Activated CD4-positive, CD25-positive, alpha-beta regulatory T cell treated with anti-CD3 and anti-CD28 coated beads, Interleukin-2, amount 50 U/mL, for 72 hours (primary cell): Measurements from ENCODE around the gene ERBB3.

Experiments used
- DNase-seq: peaks from one replicate; pipeline ENCODE4 v3.0.0; 2021

ERBB3 gene

DNA sequence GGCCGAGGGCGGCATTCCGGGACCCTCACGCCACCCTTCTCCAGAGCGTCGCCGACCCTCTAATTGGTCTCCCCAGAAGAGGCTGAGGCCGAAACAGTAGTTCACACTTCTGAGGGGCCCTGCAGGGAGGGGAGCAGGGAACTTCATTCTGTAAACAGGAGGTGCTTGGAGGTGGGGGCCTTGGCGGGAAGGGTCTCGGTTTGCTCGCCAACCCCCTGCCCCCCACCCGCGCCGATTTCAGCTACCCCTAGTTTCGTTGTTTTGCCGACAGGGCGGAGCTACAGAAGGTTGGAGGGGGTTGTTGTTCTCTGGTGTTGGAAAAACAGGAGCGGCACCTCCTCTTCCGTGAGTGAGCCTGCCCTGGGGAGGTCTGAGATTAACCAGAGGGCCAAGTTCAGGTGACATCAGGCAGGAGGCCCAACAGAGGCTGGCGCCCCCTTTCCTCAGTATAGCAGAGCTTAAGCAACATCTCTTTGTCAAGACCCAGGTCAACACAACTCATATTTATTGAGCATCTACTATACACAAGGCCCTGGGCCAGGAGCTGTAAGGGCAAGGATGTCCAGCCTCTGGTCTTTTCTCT is 682 bp downstream of the ERBB3 start:
- no peak for DNase-seq

DNA sequence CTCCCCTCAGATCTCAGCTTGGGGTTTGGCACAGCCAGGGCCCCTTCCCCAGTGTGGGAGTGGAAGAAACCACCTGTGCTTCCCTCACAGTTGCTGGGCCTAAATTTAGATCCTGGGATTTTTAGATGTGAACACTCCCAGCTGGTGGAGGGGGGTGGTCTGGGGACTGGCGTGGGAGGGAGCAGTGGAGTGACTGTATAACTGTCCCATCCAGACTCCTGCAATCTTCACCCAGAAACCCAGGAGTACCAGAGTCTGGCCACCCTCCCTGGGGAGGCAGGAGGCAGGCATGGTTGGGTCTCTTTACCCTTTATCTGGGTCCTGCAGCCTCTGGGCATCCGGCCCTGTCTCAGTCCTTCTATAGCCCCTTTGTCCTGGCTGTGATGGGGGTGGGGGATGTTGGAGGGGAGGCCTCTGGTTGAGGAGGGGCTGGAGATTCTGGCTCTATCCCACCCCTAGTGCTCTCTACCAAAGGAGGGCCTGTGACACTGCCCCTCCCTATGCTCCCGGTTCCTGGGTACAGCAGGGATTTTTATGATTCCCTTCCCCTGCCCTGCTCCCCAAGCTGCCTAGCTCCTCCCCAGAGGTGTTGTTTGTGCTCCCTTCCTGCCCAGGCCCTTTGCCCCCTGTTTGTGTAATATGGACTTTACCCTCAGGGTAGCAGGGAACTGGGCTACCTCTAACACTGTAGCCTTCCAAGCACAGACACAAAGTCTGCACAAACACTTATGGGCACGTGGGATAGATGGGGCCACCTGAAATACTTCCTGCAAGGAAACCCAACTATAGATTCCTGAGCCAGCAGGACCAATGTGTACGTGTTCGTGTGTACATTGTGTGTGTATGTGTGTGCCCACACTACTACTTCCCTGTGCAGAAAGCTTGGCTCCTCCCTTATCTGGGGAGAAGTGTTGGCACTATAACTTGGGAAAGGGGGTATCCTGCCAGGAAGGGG is 1.7 kb downstream of the ERBB3 start:
- DNase-seq: no peak

DNA sequence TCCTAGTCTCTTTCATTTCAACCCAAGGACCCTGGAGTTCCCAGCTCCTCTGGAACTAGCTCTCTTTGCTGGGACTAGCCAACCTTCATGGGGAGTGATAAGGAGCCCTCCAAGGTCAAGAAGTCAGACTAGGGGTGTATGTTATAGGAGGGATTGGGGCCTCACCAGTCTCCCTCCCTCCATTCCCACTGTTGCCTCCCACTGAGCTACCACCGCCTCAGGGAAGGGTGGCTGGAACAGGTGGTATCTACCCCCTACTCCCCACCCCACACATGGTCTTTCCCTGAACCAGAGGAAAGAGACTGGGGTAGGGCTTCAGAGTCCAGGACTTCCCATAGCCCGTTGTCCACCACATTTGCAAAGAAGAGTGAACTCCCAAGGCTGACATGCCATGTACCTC is 2.4 kb downstream of the ERBB3 start:
- no peak for DNase-seq

DNA sequence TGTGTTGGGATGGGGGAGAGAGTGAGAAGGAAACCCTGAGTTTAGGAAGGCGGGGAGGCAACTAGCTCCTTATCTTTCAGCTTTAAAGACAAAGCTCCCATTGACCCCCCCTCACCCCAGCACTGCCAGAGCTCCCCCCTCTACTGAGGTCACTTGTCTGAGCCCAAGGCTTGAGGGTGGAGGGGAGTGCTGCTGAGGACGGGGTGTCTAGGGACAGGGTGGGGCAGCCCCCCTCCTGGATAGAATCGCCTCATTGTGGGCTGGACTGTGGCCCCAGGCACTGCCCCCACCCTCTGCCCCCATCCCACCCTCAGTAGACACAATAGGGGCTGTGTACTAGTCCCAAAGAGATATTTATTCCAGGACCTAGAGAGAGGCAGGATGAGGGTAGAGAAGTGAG is 3.0 kb downstream of the ERBB3 start:
- DNase-seq: no peak

DNA sequence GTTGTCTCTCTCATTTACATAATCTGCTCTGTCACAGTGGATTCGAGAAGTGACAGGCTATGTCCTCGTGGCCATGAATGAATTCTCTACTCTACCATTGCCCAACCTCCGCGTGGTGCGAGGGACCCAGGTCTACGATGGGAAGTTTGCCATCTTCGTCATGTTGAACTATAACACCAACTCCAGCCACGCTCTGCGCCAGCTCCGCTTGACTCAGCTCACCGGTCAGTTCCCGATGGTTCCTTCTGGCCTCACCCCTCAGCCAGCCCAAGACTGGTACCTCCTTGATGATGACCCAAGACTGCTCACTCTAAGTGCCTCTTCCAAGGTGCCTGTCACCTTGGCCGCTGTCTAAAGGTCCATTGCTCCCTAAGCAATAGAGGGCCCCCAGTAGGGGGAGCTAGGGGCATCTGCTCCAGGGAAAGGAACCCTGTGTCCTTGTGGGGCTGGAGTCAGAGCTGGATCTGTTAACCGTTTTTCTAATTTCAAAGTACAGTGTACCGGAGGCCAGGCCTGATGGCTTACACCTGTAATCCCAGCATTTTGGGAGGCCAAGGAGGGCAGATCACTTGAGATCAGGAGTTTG is 5.1 kb downstream of the ERBB3 start:
- no peak for DNase-seq

DNA sequence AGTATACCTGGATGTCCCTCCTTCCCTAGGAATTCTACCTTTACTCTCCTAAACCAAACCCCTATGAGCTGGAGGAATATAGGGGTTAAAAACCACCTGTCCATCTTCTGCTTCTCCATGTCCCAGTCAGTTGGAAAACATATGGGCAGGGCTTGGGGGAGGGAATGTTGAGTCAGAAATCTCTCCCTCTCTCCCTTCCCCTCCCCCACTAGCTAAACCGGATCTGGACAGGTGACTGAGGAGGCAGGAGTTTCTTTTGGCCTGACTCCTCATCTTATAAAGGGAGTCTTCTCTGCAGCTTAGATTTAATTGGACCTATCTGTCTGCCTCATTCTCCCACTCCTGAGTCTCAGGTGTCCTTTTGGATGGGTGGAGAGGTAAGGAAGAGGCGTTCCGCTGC is 6.1 kb downstream of the ERBB3 start:
- DNase-seq: no peak

DNA sequence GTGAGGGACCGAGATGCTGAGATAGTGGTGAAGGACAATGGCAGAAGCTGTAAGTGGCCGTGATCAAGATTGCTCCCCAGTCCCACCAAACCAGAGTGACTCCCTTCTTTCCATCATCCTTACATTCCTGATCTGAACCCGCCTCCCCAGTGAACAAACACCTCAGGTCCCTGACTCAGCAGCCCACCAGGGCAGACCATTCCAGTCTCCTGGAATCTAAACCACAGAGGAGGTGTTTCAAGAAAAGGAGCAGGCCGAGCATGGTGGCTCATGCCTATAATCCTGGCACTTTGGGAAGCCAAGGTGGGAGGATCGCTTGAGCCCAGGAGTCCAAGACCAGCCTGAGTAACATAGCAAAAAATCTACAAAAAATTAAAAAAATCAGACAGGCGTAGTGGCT is 6.6 kb downstream of the ERBB3 start:
- DNase-seq: no peak

DNA sequence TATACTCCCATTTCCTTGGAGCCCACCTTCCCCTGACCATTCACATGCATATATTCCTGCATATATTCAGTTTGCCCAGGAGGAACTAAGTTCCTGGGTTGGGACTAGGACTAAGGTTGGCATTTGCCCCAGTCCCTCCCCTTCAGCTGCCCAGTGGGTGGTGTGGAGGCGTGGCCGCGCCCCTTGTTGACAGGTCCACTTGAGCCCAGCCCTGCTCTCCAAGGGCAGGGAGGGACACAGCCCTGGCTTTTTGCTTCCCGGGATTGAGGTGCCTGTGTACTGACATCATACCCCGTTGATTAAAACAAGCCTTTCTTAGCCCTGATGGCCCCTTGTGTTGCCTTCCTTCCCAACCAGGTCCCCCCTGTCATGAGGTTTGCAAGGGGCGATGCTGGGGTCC is 7.3 kb downstream of the ERBB3 start:
- no peak for DNase-seq

DNA sequence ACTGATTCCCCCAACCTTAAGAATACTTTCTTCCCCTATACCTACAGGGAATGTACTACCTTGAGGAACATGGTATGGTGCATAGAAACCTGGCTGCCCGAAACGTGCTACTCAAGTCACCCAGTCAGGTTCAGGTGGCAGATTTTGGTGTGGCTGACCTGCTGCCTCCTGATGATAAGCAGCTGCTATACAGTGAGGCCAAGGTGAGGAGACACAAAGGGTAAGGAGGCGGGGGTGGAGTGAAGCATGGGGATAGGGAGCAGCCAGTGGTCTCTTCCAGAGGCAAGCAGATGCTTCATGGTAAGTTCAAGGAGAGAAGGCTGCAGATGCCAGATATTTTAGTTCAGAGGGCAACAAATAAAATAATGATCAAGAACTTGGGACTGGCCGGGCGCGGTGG is 17.8 kb downstream of the ERBB3 start:
- DNase-seq: no peak

DNA sequence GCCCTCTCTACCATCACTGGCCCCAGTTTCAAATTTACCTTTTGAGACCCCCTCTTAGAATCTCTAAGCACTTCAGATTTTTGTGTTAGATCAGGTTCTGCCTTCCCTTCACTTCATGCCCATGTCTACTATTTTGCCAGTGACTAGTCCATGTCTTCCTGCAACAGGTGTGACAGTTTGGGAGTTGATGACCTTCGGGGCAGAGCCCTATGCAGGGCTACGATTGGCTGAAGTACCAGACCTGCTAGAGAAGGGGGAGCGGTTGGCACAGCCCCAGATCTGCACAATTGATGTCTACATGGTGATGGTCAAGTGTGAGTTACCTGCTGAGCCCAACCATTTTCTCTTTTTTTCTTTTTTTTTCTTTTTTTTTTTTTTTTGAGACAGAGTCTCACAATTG is 18.6 kb downstream of the ERBB3 start:
- DNase-seq: no peak

DNA sequence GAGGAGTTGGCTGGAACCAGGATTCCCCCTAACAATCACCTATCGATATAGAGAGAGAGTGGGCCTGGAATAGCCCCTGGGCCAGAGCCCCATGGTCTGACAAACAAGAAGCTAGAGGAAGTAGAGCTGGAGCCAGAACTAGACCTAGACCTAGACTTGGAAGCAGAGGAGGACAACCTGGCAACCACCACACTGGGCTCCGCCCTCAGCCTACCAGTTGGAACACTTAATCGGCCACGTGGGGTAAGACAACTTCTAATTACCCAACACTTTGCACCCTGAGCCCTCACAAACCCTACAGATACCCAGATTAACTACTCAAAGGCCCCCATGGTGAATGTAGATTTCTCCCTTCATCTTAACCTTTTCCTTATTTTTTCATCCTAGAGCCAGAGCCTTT is 19.8 kb downstream of the ERBB3 start:
- DNase-seq: no peak

DNA sequence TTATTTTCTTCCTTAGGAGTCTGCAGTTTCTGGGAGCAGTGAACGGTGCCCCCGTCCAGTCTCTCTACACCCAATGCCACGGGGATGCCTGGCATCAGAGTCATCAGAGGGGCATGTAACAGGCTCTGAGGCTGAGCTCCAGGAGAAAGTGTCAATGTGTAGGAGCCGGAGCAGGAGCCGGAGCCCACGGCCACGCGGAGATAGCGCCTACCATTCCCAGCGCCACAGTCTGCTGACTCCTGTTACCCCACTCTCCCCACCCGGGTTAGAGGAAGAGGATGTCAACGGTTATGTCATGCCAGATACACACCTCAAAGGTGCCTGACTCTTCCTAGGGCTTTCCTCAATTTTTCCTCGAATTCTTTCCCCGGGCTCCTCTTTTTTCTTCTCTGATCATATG is 21.1 kb downstream of the ERBB3 start:
- DNase-seq: no peak

DNA sequence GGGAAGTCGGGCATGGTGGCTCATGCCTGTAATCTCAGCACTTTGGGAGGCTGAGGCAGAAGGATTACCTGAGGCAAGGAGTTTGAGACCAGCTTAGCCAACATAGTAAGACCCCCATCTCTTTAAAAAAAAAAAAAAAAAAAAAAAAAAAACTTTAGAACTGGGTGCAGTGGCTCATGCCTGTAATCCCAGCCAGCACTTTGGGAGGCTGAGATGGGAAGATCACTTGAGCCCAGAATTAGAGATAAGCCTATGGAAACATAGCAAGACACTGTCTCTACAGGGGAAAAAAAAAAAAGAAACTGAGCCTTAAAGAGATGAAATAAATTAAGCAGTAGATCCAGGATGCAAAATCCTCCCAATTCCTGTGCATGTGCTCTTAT is 22.7 kb downstream of the ERBB3 start:
- DNase-seq: no peak

DNA sequence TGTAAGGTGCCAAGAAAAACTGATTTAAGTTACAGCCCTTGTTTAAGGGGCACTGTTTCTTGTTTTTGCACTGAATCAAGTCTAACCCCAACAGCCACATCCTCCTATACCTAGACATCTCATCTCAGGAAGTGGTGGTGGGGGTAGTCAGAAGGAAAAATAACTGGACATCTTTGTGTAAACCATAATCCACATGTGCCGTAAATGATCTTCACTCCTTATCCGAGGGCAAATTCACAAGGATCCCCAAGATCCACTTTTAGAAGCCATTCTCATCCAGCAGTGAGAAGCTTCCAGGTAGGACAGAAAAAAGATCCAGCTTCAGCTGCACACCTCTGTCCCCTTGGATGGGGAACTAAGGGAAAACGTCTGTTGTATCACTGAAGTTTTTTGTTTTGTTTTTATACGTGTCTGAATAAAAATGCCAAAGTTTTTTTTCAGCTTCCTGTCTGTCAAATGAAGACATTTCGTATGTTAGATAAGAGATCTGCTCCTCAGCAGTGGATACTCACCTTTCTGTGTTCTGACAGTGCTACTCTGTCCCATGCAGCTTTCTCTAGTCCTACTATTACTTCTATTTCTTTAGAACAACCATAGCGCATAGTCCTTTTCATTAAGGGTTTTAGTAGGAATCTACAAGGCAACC is 23.2 kb downstream of the ERBB3 start:
- DNase-seq: no peak

DNA sequence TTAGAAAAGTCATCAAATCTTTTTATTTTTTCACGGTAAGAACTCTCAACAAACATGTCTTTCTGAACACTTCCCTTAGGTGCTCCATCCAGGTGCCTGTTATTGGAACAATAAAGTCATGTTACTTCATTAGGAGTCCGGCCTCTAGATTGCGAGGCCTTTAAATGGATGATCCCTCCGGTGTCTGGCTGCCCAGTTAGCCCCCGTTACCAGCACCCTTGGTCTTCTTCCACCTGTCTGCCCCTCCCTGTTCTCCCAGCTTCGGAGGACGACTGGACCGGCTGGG is 23.8 kb downstream of the ERBB3 start:
- no peak for DNase-seq

DNA sequence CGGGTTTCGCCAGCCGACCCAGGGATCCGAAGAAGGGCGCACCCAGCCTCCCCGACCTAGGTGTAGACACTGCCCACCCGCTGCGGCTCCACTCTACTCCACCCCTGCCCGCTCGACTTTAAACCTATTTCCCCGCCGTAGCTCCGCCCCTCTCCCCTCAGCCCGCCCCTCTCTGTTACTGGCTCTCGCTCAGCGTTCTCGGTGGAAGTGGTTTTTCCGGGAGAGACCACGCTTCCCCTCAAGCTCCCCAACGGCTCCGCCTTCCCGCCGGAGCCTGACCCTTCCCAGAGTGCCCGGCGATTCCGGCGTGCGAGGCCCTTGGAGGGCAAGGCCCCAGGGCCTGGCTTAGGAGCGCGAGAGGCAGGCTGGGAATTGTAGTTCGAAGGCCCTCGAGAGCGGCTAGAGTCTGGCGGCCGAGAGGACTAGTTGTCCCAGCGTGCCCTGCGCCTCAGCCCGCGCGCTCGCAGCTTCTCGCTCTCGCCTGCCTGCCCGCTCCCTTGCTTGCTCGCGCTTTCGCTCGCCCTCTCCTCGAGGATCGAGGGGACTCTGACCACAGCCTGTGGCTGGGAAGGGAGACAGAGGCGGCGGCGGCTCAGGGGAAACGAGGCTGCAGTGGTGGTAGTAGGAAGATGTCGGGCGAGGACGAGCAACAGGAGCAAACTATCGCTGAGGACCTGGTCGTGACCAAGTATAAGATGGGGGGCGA is 24.3 kb downstream of the ERBB3 start, which contains the start of gene PA2G4:
Gene PA2G4 (plus strand): TSS at position 451 of the 706 bp plus-strand sequence. CDS start 179 bp downstream, at position 630.
- peak; percentile 93 for DNase-seq

DNA sequence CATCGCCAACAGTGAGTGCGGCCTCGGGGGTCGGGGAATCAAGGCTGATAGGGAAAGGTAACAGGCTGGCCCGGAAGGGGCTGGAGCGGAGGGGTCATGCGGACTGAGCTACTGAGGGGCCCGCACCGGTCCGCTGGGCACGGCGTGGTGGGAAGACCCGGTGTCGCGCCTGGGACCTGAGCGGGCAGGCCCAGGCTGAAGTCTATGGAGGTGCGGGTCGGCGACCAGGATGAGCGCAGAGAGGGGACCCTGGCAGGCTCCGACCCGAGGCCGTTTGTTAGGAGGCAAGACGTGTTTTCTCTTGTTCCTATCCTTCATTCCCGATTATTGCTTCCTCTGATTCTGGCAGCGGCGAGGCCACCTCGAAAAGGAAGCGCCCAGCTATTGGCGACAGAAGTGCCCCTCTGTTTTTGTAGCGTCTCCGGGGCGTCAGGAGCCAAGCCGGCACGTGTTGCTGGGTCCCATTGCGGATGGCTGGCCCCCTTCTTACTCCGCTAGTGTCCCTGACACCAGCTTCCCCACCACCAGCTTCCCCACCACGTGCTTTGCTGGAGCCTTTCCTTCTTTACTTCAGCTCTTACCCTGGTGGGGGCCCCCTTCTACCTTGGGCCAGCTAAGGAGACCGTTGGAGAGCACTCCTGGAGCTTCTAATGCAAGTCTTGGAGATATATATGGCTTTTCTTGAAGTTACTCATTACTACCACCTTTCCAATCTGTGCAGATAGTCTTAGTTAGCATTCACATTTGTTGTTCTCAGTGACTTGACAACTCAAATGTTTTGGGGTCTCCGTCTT is 25.0 kb downstream of the ERBB3 start:
- DNase-seq: no peak

DNA sequence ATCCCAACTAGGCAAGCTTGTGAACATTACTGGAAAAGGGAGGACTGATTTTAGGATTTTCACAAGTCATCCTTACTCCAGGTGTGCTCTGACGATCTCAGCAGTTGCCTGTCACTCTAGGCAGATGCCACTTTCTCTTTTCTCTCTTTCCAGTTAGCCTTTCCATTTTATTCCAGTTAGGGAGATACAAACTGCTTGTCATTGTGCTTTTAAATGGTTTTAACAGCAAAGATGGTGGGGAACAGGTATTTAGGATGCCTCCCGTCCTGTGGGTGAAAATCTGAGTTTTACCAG is 25.6 kb downstream of the ERBB3 start:
- no peak for DNase-seq

DNA sequence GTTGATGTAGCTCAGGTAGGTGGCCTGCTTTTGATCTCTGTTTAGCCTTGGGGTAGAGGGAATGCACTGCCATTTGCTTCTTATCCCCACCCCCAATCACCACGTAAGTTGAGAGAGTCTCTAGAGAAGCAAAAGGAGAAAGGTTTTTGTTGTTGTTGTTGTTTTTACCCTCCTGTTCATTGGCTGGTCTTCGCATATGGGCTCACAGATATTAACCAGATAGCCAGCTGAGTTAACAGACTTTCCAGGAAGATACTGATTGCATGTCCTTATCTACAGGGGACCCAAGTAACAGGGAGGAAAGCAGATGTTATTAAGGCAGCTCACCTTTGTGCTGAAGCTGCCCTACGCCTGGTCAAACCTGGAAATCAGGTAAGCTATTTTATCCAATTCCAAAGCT is 27.3 kb downstream of the ERBB3 start:
- DNase-seq: no peak

DNA sequence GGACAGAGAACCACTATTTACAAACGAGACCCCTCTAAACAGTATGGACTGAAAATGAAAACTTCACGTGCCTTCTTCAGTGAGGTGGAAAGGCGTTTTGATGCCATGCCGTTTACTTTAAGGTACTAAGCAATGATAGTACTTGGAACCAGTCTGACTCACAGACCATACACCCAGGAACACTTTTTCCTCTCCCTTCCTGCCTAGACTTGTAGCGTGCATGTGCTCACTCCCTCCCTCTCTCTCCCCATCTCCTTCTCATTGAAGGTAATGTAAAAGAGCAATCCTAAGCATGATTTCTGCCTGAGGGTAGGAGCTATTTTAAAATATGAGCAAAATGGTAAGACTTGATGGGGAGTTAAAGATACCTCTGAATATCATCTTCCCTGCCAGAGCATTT is 30.6 kb downstream of the ERBB3 start:
- no peak for DNase-seq

DNA sequence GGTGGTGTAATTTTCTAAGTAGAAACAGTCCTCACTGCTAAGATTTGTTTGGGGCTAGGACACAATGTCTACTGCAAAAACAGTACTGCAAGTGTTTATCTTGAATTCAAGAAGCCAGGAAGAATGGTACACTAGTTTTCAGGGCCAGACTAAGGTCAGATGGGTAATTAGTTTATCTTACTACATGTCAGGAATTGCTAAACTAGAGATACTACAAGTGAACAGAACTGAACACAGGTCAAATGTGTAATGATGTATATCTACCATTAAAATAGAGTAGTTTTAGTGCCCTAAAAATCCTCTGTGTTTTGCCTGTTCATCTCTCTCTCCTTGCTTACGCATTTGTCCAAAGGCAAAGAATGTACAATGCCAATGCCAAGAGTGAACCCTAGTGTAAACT is 34.1 kb downstream of the ERBB3 start:
- no peak for DNase-seq

DNA sequence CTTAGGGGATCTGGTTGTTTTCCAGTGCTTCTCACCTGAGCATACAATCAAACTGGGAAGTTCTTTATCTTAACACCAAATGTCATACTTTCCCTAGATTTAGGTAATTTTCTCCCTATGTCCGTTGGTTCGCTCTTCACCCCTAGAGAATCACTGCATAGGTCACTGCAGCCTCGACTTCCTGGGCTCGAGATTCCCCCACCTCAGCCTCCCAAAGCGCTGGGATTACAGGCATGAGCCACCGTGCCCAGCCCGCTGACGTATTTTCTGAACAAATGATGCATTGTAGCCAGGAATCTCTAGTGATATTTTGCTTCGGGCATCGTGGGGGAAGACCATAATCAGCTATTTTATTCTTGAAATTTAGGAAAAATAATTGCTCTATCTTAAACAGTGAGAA is 35.4 kb downstream of the ERBB3 start:
- no peak for DNase-seq
